CD4-positive, alpha-beta T cell treated with Interleukin-17A for 4 hours (primary cell): ENCODE measurements around the gene ZNF688.

ENCODE experiments used
- DNase-seq: peaks from one replicate; pipeline ENCODE4 v3.0.0-alpha.2; 2020; ENCODE audit warnings: mixed read lengths

ZNF688 gene

DNA sequence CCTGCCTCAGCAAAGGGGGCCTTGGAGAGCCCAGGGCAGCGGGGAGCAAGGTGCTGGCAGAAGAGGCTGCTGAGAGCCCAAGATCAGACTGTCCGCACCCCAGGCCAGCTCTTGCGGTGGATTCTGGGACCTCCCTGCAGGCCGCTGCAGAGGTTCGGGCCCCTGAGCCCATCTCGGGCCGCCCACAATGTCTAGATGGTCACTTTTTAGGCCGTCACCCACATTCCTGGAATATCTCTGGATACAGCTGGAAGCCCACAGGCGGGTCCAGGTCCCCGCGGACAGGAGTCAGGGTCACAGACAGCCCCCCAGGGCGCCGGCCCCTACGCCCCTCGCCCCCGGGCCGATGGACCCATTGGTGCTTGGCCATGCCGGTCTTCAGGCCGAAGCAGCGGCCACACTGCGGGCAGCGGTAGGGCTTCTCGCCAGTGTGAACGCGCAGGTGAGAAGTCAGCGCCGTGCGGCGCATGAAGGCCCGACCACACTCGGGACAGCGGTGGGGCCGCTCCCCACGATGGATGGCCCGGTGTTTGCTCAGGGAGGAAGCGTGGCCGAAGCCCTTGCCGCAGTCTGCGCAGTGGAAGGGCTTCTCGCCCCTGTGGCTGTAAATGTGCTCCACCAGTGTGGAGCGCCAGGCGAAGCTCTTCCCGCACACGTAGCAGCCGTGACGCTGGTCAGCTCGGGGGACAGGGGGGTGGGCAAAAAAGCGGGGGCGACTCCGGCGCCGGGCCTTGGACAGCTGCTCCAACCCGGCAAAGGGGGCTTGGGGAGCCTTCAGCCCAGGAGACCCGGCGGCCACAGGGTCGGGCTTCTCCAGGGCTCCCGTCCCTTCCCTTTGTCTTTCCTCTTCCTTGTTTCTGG is 39.0 kb downstream of the ZNF688 start:
- DNase-seq, result no peak

DNA sequence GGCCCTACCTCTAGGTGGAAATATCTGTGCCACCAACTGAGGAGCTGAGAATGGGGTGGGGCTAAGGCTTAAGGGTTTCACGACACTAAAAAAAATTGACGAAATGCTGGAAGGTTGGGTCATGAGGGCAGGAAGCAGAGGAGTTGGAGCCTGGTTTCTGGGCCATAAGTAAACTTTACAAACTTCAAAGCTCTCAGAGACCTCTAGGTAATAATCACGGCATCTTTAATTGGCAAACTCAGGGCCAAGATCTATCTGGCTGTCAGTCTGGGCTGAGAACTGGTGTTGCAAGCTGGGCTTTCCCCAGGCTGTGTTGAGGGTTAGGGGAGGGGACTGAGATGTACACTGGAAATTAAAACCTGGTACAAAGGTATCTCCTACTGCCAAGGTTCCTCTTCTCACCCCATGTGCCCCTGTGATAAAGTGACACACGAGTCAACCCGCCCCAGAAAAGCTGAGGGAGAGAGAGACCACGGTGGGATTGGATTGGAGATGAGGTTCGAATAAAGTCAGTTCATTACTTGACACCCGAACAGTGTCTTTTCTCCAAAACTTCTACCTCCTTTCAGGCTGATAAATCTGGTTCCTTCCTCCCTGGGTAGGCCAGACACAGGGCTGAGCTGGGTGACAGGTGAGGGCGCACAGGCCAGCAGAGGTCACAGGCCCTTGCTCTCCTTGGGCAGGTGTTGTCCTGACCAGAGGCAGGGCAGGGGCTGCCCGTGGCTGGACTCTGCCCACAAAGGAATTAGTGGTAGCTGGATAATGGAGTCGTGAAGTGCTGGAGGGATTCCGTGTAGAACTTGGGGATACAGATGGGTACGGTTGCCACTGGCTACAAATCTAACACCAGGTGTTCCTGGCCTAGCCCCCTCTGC is 41.1 kb downstream of the ZNF688 start:
- DNase-seq, result no peak

DNA sequence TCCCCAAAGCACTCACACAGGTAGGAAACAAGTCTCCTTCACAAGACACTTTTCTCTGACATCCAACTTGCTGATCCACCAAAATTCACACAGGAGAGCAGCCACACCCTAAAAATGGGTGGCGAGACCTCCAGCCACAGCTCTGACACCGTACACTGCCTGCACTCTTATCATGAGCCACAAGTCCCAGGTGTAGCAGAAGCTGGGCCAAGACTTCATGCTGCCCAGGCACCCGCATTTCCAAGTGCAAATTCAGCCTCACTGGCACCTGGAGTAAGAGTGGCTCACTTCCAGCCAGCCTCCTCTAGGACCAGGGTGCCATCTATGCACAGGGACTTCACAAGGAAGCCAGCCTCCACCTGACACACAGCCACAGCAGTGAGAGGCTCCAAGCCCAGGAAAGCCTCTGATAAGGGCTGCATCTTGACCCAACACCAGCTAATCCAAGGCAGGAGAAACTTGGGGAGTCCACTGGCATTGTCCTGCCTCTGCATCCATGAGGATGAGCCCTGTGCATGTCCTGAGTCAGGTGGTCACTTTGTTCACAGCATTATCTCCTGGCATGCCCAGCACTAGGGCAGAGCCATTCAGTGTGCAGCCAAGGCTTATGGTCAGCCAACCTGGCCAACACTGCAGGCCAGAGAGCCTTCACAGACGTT is 42.6 kb downstream of the ZNF688 start:
- DNase-seq, result no peak

DNA sequence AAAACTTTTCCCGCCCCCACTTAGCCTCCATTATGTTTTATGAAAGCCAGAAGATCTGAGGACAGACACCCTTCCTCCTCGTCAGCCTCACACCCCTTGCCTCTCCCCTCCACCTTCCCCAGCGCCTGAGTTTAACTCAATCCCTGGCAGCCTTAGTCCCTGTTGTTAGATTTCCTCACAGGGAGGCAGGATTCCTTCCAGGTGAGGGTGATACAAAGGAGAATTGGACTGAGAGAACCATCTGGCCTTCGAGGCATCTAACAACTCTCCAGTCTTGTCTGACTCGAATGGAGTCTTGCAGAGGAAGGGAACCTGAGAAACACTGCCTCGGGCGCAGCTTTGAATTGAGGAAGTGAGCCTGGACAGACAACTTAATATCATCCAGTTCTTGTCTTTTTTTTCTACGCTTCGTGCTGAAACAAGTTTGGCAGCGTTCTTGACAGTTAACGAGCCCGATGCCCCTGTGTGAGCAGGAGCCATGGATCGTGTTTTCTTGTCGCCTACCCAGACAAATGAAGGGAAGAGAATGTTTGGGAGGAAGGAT is 43.8 kb downstream of the ZNF688 start:
- peak; percentile 29 for DNase-seq

DNA sequence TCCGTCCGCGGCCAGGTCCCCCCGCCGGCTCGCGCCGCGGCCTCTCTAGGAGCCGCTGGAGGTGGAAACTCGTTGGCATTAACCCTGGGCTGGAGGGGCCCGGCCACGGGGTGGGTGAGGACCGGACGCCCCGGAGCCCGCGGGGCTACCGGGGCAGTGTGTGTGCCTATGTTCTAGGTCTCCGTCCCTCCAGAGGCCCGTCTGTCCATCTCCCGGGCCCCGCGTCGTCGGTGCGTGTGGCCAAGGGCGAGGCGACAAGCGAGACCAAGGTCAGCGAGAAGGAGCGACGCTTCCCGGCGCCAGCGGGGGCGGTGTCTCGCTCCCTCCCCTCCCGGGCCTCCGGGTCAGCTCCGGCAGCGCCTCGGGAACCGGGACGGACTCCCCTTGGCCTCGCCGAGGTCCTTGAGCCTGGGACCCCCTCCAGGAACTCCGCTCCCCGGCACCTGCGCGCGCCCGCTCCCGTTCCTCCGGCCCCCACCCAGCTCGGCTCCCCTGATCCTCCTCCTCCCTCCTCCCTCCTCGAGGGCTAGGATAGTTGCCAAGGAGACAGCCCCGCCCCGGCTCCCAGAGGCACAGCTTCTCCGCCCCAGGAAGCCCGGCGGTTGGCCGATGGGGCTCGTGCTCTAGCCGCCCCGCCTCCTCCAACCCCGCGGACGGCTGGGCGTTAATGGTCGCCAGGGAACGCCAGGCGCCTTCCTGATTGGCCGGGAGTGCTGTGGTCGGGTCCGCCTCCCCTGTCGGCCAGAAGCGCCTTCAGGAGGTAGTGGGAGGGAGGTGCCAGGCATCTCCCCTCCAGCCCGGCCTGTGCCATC is 44.5 kb downstream of the ZNF688 start:
- DNase-seq, result peak; percentile 96

DNA sequence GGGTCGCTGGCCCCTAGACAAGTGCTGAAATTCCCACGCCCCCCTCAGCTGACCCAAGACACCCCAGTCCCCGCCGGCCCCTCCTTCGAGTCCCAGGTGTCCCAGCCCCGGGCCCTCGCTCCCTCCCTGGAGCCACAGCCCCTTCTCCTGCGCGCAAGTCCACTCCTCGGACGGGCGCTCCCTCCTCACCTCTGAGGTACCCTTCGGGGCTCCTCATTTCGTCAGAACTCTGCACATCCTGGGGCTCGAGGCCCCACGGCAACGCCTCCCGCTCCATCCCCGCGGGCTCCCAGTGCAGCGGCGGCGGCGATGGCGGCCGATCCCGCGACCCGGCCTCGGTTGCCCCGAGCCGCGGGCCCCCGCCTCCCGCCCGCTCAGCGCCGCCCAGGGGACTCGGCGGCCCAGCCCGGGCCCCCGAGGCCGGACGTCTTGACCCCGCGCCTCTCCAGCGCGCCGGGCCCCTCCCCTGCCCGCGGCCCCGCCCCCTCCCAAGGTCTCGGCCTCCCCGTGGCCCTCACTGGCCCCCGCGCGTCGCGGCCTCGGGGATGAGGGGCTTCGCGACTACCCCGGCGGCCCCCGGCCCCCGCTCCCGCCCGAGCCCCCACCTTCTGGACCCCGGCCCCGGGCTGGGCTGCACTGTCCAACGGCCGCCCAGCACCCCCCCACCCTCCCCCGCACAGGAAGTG is 45.2 kb downstream of the ZNF688 start, which contains the start of gene ZNF768:
Gene ZNF768, minus strand, starts transcription at position 430 of the 686 bp plus-strand sequence. Its CDS starts 153 bp downstream, at position 277.
- DNase-seq, result peak; percentile 42

DNA sequence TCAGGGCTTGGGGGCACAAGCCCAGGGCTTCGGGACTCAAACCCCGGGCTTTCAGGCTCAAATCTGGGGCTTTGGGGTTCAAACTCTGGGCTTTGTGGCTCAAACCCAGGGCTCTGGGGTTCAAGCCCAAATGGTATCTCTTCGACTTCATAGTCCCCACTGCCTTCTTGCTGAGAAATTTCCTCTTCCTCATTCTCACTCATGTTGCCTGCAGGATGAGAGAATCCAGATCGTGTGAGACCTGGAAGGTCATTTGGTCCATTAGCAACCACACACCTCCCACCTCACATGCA is 45.7 kb downstream of the ZNF688 start:
- no peak for DNase-seq

DNA sequence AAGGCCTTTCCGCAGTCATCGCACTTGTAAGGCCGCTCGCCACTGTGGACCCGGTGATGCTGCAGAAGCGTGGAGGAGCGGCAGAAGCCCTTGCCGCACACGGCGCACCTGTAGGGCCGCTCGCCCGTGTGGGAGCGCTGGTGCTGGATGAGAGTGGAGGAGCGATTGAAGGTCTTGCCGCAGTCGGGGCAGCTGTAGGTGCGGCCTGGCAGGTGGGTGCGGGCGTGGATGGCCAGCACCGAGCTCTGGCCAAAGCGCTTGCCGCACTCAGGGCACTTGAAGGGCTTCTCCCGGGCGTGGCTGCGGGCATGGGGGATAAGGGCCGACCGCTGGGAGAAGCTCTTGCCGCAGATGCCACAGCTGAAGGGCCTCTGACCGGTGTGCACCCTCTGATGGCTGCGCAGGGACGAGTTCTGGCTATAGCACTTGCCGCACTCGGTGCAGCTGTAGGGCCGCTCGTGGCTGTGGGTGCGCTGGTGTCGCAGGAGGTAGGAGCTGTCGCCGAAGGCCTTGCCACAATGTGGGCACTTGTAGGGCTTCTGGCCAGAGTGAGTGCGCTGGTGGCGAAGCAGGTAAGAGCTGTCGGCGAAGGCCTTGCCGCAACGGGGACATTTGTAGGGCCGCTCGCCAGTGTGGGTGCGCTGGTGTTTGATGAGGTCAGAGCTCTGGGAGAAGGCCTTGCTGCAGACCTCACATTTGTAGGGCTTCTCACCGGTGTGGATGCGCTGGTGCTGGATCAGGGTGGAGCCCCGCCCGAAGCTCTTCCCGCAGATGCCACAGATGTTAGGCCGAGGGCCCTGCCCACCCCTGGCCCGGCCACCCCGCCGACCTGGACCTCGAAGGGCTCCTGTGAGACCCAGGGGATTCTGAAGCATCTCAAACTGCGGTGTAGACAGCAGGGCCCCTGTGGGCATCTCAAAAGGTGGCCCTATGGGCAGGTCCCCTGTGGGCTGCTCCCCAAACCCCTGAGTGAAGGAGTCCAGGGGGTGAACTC is 46.6 kb downstream of the ZNF688 start:
- DNase-seq, result no peak

DNA sequence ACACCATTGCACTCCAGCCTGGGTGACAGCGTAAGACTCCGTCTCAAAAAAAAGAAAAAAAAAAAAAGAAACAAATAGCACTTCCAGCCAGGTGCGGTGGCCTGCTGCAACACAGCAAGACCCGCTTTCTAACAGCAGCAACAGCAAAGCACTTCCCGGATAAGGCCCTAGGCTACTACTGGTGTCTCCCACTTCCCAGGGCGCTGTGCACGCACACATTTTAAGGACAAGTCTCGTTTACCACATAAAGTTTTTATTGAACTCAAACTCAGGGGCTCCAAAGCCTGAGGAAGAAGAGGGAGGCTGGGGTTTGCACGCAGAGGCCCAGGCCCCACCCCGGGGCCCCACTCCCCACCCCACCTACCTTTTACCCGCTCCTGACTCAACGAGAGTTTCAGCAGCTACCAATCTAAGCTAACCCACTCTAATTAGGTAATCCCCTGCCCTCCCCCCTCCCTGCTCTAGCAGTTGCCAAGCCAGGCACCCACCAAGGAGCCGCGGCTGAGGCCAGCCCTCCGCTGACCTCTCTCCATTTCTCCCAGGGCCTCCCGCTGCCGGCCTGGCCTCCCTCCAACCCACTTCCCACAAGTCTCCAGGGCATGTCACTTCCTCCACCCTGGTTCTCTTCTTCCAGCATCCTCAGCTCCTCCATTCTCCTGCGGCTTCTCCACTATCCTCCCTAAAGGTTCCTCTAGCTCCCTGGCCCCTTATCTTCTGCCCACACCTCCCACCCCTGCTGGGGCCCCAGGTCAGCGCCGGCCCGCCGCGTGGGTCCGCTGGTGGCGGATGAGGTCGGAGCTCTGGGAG is 47.5 kb downstream of the ZNF688 start:
- no peak for DNase-seq

DNA sequence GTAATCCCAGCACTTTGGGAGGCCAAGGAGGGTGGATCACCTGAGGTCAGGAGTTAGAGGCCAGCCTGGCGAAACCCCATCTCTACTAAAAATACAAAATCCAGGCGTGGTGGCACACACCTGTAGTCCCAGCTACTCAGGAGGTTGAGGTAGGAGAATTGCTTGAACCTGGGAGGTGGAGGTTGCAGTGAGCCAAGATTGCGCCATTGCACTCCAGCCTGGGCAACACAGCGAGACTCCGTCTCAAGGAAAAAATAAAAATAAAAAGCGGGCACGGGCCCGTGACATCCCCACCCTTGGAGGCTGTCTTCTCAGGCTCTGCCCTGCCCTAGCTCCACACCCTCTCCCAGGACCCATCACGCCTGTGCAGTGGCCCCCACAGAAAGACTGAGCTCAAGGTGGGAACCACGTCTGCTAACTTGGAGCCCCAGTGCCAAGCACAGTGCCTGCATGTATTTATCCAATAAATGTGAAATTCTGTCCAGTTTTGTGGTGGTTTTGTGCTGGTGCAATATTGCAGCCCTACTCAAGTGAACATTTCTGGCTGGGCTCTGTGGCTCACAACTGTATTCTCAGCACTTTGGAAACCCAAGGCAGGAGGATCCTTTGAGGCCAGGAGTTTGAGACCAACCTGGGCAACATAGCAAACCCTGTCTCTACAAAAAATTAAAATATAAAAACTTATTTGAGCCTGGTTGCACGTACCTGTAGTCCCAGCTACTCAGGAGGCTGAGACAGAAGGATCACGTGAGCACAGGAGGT is 48.6 kb downstream of the ZNF688 start:
- DNase-seq, result peak; percentile 23

DNA sequence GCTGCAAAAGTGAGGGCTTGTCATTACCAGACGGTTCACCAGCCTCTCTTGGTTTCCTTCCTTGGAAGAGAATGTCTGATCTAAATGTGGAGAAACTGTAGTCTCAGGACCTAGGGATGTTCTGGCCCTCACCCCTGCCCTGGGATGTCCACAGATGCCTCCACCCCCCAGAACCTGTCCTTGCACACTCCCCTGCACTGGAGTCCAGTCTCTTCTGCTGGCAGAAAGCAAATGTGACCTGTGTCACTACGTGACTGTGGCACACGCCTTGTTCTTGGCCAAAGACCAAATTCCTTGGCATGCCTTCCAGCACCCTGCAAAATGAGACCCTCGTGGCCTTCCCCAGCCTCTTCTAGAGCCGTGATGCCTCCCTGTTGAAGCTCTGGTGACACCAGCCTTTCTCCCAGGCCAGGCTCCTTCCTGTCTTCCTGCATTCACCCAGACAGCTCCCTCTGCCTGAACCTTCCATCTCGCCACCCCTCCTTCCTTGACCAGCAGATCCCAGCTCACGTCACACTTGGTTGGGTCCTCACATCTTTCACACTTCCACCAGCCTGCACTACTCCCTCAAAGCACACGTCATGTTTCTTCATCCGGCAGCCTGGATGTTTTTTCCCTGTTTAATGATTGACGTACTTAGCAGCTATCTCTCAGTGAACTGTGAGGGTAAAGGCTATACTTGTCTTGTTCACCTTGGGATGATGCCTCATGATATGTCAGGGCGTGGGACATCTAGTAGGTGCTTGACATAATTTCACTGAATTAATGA is 49.5 kb downstream of the ZNF688 start:
- no peak for DNase-seq

DNA sequence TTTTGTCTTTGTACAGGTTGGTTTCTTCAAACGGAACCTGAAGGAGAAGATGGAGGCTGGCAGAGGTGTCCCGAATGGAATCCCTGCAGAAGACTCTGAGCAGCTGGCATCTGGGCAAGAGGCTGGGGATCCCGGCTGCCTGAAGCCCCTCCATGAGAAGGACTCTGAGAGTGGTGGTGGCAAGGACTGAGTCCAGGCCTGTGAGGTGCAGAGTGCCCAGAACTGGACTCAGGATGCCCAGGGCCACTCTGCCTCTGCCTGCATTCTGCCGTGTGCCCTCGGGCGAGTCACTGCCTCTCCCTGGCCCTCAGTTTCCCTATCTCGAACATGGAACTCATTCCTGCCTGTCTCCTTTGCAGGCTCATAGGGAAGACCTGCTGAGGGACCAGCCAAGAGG is 50.0 kb downstream of the ZNF688 start:
- no peak for DNase-seq
